Renal cortex interstitium (tissue), 15 donors: Measurements from ENCODE around the gene UNC45A. TPM values are rescaled to one million over a fixed set of nuclear protein-coding genes. Genes with fewer than 3 reads are reported as not detected.
"Not testable (repeated sequence)": the region's sequence is repeated elsewhere in the genome, so short reads cannot be mapped to it uniquely, and the experiment has no call there.

Experiments
- DNase-seq, 11 donors: peaks; one replicate each; pipeline ENCODE4 v3.0.0-alpha.2; 2013; ENCODE audit warnings: low read depth in 9 of 11, low spot score in 4 of 11; ENCODE audit errors: extremely low read depth in 1 of 11
- long read RNA-seq, 16 experiments: transcript quantifications; one replicate each; lab custom pipeline, GENCODE V29; 2026
- polyA plus RNA-seq, 3 donors: library from polyadenylated mRNA; unstranded; fragments of 120-200 nt; gene quantifications; one replicate each; pipeline ENCODE4 v1.2.1, GENCODE V29; 2013; ENCODE audit not compliant: insufficient read length in 3 of 3

UNC45A gene
- polyA plus RNA-seq, result 10 to 100 TPM; 61.1 to 75.0 (median 71.4) TPM
- long read RNA-seq, donor 1, partial matches to known transcripts, result 18 of 18 reads
- long read RNA-seq, donor 1, other reads (novel, unspliced or antisense), result 0 of 18 reads
- long read RNA-seq, donor 2, partial matches to known transcripts, result 0 of 2 reads
- long read RNA-seq, donor 2, other reads (novel, unspliced or antisense), result 0 of 2 reads
- long read RNA-seq, donor 3, transcript UNC45A-202 (20 exons, 3,252 nt), result major isoform, 5 of 14 reads
- long read RNA-seq, donor 3, partial matches to known transcripts, result 9 of 14 reads
- long read RNA-seq, donor 3, other reads (novel, unspliced or antisense), result 0 of 14 reads
- long read RNA-seq, donor 4, transcript UNC45A-202 (20 exons, 3,252 nt), result major isoform, 5 of 38 reads
- long read RNA-seq, donor 4, partial matches to known transcripts, result 33 of 38 reads
- long read RNA-seq, donor 4, other reads (novel, unspliced or antisense), result 0 of 38 reads
- long read RNA-seq, donor 5, result 0 reads
- long read RNA-seq, donor 6, partial matches to known transcripts, result 30 of 34 reads
- long read RNA-seq, donor 6, other reads (novel, unspliced or antisense), result 0 of 34 reads
- long read RNA-seq, donor 7, transcript UNC45A-202 (20 exons, 3,252 nt), result major isoform, 5 of 36 reads
- long read RNA-seq, donor 7, partial matches to known transcripts, result 31 of 36 reads
- long read RNA-seq, donor 7, other reads (novel, unspliced or antisense), result 0 of 36 reads
- long read RNA-seq, donor 8, result 0 reads
- long read RNA-seq, donor 9, partial matches to known transcripts, result 23 of 27 reads
- long read RNA-seq, donor 9, other reads (novel, unspliced or antisense), result 0 of 27 reads
- long read RNA-seq, donor 10, partial matches to known transcripts, result 31 of 34 reads
- long read RNA-seq, donor 10, other reads (novel, unspliced or antisense), result 0 of 34 reads
- long read RNA-seq, donor 11, partial matches to known transcripts, result 0 of 1 reads
- long read RNA-seq, donor 11, other reads (novel, unspliced or antisense), result 0 of 1 reads
- long read RNA-seq, donor 12, partial matches to known transcripts, result 12 of 13 reads
- long read RNA-seq, donor 12, other reads (novel, unspliced or antisense), result 0 of 13 reads
- long read RNA-seq, donor 13, result 0 reads
- long read RNA-seq, donor 14, partial matches to known transcripts, result 7 of 10 reads
- long read RNA-seq, donor 14, other reads (novel, unspliced or antisense), result 0 of 10 reads
- long read RNA-seq, donor 15, result 0 reads
- long read RNA-seq, donor 16, transcript UNC45A-202 (20 exons, 3,252 nt), result major isoform, 10 of 44 reads
- long read RNA-seq, donor 16, partial matches to known transcripts, result 34 of 44 reads
- long read RNA-seq, donor 16, other reads (novel, unspliced or antisense), result 0 of 44 reads

GRCh38 chr15:90934949-90935751 is at the start of gene UNC45A:
UNC45A (plus strand) TSS chr15:90935285; CDS start chr15:90935325, 40 bp downstream.
- DNase-seq, result peak in 8 of 11 donors; percentile 71 to 90 (median 86)

DNA sequence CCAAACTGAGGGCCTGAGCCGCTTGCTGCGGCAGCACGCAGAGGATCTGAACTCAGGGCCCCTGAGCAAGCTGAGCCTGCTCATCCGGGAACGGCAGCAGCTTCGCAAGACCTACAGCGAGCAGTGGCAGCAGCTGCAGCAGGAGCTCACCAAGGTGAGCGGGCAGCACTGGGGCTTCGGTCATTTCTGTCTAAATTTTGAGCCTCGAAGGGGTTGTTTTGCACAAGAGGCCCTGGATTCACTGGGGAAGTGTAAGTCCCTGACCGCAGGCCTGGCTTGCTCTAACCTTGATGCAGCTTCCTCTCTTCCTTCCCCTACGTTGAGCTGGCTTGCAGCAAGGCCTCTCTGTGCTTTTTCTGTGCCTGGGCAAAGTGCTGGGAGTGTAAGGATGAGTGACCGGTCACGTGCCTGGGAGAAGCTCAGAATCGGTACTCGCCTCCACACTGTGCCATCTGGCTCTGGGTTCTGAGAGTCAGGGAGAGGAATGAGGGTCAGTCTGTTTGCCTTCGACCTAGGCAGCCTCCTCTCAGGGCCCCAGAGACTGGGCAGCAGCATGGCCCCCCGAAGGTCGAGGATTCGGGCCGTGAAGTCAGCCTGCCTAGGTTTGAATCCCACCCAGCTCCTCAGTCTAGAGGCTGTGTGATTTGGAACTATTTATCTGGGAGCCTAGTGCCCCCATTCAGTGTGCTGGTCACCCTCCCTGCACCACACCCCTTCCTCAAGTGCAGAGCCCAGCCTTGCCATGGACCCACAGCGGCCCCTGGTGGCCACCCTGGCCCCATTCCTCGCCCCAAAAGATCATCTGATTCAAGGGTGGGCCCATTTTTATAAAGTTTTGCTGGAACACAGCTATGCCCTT is 49.4 kb upstream of the UNC45A start:
- DNase-seq, result peak in 2 of 11 donors; percentile 54 to 59

DNA sequence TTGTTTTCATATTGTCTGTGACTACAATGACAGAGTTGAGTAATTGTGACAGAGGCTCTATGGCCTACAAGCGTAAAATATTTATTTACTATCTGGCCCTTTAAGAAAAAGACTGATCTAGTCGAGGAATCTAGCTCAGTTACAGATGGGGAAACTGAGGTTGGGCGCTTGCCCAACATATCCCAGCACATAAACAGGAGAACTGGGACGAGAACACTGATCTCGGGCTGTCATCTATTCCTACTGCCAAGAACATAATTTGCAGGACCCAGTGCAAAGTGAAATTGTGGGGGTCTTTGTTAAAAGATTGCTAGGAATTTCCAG is 48.8 kb upstream of the UNC45A start:
- DNase-seq, result no peak

DNA sequence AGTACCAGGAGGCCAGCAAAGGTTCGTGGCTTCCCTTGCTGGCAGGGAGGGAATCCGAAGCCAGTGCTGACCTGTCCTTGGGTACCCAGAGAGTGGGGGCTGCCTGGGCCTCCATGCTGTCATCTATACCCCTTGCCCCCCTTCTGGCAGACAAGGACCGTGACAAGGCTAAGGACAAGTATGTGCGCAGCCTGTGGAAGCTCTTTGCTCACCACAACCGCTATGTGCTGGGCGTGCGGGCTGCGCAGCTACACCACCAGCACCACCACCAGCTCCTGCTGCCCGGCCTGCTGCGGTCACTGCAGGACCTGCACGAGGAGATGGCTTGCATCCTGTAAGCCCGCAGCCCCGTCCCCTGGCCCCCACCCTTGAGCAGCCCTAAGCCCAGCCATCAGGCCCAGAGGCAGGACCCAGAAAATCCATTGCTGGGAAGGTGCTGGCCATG is 48.0 kb upstream of the UNC45A start:
- no peak for DNase-seq

DNA sequence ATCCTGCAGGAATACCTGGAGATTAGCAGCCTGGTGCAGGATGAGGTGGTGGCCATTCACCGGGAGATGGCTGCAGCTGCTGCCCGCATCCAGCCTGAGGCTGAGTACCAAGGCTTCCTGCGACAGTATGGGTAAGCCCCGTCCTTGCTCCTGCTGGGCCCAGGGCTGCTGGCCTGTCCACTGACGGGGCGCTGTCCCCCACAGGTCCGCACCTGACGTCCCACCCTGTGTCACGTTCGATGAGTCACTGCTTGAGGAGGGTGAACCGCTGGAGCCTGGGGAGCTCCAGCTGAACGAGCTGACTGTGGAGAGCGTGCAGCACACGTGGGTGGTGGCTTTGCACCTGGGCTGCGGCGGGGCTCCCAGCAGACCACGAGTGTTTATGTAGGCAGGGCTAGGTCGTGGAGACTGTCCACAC is 45.8 kb upstream of the UNC45A start:
- DNase-seq, result no peak

GRCh38 chr15:90889736-90890456 is 45.2 kb upstream of the UNC45A start:
- DNase-seq, result no peak

DNA sequence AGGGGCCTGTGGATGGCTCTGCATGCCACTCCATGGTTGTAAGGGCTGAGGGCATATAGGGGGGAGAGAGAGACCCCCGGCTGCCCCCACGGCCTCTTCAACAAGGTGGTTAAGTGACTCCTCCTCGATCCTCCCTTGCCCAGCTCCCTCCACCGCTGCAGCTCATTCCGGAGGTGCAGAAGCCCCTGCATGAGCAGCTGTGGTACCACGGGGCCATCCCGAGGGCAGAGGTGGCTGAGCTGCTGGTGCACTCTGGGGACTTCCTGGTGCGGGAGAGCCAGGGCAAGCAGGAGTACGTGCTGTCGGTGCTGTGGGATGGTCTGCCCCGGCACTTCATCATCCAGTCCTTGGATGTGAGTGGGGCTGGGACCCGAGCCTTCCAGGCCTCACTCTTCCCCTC is 44.2 kb upstream of the UNC45A start:
- DNase-seq, result no peak

GRCh38 chr15:90891346-90891949 is 43.6 kb upstream of the UNC45A start:
- no peak for DNase-seq

- DNase-seq, result no peak
Observed at GRCh38 chr15:90892023-90892422, 43.1 kb upstream of the UNC45A start.

DNA sequence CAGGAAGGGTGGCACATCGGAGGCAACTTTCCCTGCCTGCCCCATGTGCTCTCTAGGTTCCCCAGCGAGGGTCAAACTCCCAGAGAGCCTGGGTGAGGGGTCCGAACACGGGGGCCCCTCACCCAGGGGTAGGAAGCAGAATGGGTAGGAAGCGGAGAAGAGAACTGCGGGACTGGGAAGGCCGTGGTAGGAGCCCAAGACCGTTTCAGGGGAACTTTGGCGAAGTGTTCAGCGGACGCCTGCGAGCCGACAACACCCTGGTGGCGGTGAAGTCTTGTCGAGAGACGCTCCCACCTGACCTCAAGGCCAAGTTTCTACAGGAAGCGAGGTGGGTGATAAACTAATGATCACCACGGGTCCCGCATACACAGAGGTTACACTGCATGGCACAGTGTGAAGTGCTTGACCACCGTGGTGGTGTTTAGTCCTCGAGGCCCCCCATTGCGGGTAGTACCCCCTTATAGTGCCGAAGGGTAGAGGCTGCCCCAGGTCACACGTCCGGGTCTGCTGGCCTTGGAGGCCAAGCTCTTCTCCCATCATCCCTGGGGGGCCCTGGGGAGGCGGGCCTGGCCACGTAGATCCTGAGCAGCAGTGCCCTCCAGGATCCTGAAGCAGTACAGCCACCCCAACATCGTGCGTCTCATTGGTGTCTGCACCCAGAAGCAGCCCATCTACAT is 42.4 kb upstream of the UNC45A start:
- DNase-seq, result no peak

- no peak for DNase-seq
Observed at GRCh38 chr15:90893175-90894090, 41.7 kb upstream of the UNC45A start.

DNA sequence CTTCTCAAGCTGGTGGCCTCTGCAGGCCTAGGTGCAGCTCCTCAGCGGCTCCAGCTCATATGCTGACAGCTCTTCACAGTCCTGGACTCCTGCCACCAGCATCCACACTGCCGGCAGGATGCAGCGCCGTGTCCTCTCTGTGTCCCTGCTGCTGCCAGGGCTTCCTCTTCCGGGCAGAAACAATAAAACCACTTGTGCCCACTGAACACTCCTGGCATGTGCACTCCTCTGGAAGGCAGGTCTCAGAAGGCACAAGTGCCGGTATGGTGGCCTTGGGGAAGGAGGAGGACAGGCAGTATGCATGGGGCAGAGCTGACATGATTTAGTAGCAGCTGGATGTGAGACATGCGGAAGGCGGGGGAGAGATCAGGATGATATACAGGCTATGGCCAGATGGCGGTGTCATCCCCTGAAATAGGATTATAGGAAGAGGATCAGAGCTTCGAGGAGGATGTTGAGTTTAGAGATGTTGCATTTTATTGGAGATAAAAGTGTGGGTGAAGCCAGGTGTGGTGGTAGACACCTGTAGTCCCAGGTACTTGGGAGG is 39.4 kb upstream of the UNC45A start:
- DNase-seq, result peak in 1 of 11 donors; percentile 41

GRCh38 chr15:90897131-90897655 is 37.9 kb upstream of the UNC45A start:
- DNase-seq, result not testable (repeated sequence)
